A549 (cell line): ENCODE results near the gene COPG1. TPM values are rescaled to one million over a fixed set of nuclear protein-coding genes. Genes with fewer than 3 reads are reported as not detected.
A peak's percentile ranks its signal among the peaks of the same experiment; 100 is the strongest.

ENCODE experiments used
- ATAC-seq, 2 experiments: fragments of 200-7000 bp in 1 of 2; fragments of >200 bp in 1 of 2; cut with Nextera tagmentation in 1 of 2; cut with Tn5 transposase in 1 of 2; 3 replicates each; pipeline versions ENCODE4 v1.8.0 to v1.9.1; 2018 to 2020; ENCODE audit warnings: mild to moderate bottlenecking in 1 of 2, moderate library complexity in 1 of 2
- CTCF ChIA-PET: fragments of 300-600 bp; sonication (Branson Sonifier 250); formaldehyde crosslinking; extraction: SDS; loops from one replicate; lab custom pipeline; 2021; ENCODE audit warnings: antibody characterized with exemption, inconsistent platforms; lab: Yijun Ruan, JAX
- POLR2A ChIA-PET: fragments of 350-600 bp; formaldehyde crosslinking; extraction: SDS; loops from one replicate; lab custom pipeline; 2021; ENCODE audit warnings: antibody characterized with exemption, inconsistent platforms; lab: Yijun Ruan, JAX
- DNase-seq, 2 experiments: peaks; one replicate each; pipeline versions ENCODE4 v3.0.0 to v3.0.0-alpha.2; 2011 to 2016; ENCODE audit warnings: low read depth in 1 of 2, low spot score in 1 of 2
- FAIRE-seq: peaks from 2 replicates; lab custom pipeline; 2011; peaks lifted over from hg19 to GRCh38; lab: Jason Lieb, UNC
- H3K27ac ChIP-seq, 2 experiments: fragments of >200 bp; sonication (Bioruptor Twin); formaldehyde crosslinking; 3 replicates each; pipeline ENCODE4 v1.5.1; 2016 to 2017
- H3K4me1 ChIP-seq: fragments of >200 bp; sonication (Bioruptor Twin); formaldehyde crosslinking; 3 replicates; pipeline ENCODE4 v1.6.1; 2016
- H3K4me2 ChIP-seq: fragments of >200 bp; sonication (Bioruptor Twin); formaldehyde crosslinking; 3 replicates; pipeline ENCODE4 v1.6.1; 2016
- H3K4me3 ChIP-seq: fragments of >200 bp; sonication (Bioruptor Twin); formaldehyde crosslinking; 3 replicates; pipeline ENCODE4 v1.5.1; 2016
- H3K9me3 ChIP-seq: fragments of >200 bp; sonication (Bioruptor Twin); formaldehyde crosslinking; 3 replicates; pipeline ENCODE4 v1.6.1; 2016
- ATOH8 ChIP-seq: fragments of 250-450 bp; sonication (Bioruptor Pico); IDR thresholded peaks from 2 replicates; pipeline ENCODE4 v1.5.0; 2020; ENCODE audit warnings: low read depth, mild to moderate bottlenecking, moderate library complexity
- BHLHE40 ChIP-seq: IDR thresholded peaks from 2 replicates; pipeline ENCODE4 v1.6.1; 2012; ENCODE audit warnings: low read depth, low read length, inconsistent platforms
- EHF ChIP-seq: fragments of 250-450 bp; sonication (Bioruptor Pico); IDR thresholded peaks from 2 replicates; pipeline ENCODE4 v1.5.0; 2020; ENCODE audit warnings: mild to moderate bottlenecking
- FOSL2 ChIP-seq, 2 experiments: fragments of 450-650 bp in 1 of 2; fragments of >200 bp in 1 of 2; sonication (Bioruptor Twin) in 1 of 2; formaldehyde crosslinking; IDR thresholded peaks; 2 replicates each; pipeline versions ENCODE4 v1.5.0 to v1.6.1; 2016 to 2020; ENCODE audit warnings: mild to moderate bottlenecking in 1 of 2, moderate library complexity in 1 of 2
- HDAC2 ChIP-seq: fragments of 200-600 bp; sonication (generic); IDR thresholded peaks from 2 replicates; pipeline ENCODE4 v1.6.1; 2016
- HEYL ChIP-seq: fragments of 250-450 bp; sonication (Bioruptor Pico); IDR thresholded peaks from 2 replicates; pipeline ENCODE4 v1.8.0; 2021; ENCODE audit warnings: mild to moderate bottlenecking, moderate library complexity
- HOXB13 ChIP-seq: fragments of 250-450 bp; sonication (Bioruptor Pico); IDR thresholded peaks from 2 replicates; pipeline ENCODE4 v1.5.0; 2020; ENCODE audit warnings: low read depth, mild to moderate bottlenecking, moderate library complexity
- JUN ChIP-seq, 2 experiments: fragments of >200 bp; sonication (Bioruptor Twin); formaldehyde crosslinking; IDR thresholded peaks; 2 replicates in 1 of 2; 3 replicates in 1 of 2; pipeline ENCODE4 v1.6.1; 2016 to 2017
- JUNB ChIP-seq: fragments of >200 bp; sonication (Bioruptor Twin); formaldehyde crosslinking; IDR thresholded peaks from 2 replicates; pipeline ENCODE4 v1.6.1; 2016
- KDM5A ChIP-seq: fragments of 200-600 bp; sonication (generic); IDR thresholded peaks from 2 replicates; pipeline ENCODE4 v1.6.1; 2016; ENCODE audit warnings: antibody characterized with exemption, mild to moderate bottlenecking
- PHF8 ChIP-seq: fragments of 200-600 bp; sonication (generic); IDR thresholded peaks from 2 replicates; pipeline ENCODE4 v1.6.1; 2016; ENCODE audit warnings: low read depth, mild to moderate bottlenecking, antibody characterized with exemption, moderate library complexity, borderline replicate concordance
- POLR2A ChIP-seq: IDR thresholded peaks from 2 replicates; pipeline ENCODE4 v1.6.1; 2012; ENCODE audit warnings: mild to moderate bottlenecking, low read length
- SMC3 ChIP-seq: fragments of >200 bp; sonication (Bioruptor Twin); formaldehyde crosslinking; IDR thresholded peaks from 3 replicates; pipeline ENCODE4 v1.6.1; 2018; ENCODE audit warnings: inconsistent platforms
- ZC3H11A ChIP-seq: fragments of 450-650 bp; IDR thresholded peaks from 2 replicates; pipeline ENCODE4 v1.6.1; 2014; ENCODE audit warnings: antibody characterized with exemption, mild to moderate bottlenecking
- ZNF302 ChIP-seq: fragments of 250-450 bp; sonication (Bioruptor Pico); IDR thresholded peaks from 2 replicates; pipeline ENCODE4 v1.9.0; 2021; ENCODE audit warnings: inconsistent platforms, mild to moderate bottlenecking, moderate library complexity
- WGBS: methylation state at CpG from one replicate; pipeline ENCODE4 v1.1.6; 2017; ENCODE audit errors: missing lambda C conversion rate; 5-methylcytosine and 5-hydroxymethylcytosine counted together
- polyA plus RNA-seq, 4 experiments: library from polyadenylated mRNA; depleted of rRNA in 3 of 4; stranded (reverse); fragments of >200 nt; fragmentation: RNase III in 1 of 4; extraction: RNeasy Plus Mini Kit Qiagen cat#74134 plus additional on column Dnase treatment in 1 of 4; gene quantifications; 2 replicates in 3 of 4; 3 replicates in 1 of 4; pipeline ENCODE4 v1.2.3, GENCODE V29; 2011 to 2017
- TF ChIP-seq, protein P1 (sequence below): IDR thresholded peaks from 2 replicates; pipeline ENCODE4 v1.6.1; 2012; ENCODE audit warnings: low read depth, borderline replicate concordance
- TF ChIP-seq, protein P2 (sequence below): fragments of 450-650 bp; IDR thresholded peaks from 2 replicates; pipeline ENCODE4 v1.6.1; 2014; ENCODE audit warnings: antibody characterized with exemption

The COPG1 gene
- polyA plus RNA-seq, 2 of the 4 experiments (the other 2 are of a cell fraction): 80.6 to 90.2 TPM

GRCh38 chr3:129278966-129279906 lies 29.8 kb downstream of the COPG1 start:
- CTCF ChIA-PET: interaction anchor here (1.0 to 1.3 kb wide), 3 partner anchors 37 to 309 kb away, joined by 4 to 5 read pairs (median 4); a partner anchor contains a TSS
- TF ChIP-seq PHF8 (peak; percentile 72), POLR2A (peak; percentile 35; the same call in 1 of the 2 replicates), JUN (IDR thresholded peaks at IDR 0.05) (peak in 1 of 2 experiments; percentile 45; a peak in 1 of 5 replicates), SMC3 (no peak)
- no peak for FAIRE-seq
- no peaks in the 10 kb centered on the region for H3K9me3 ChIP-seq
- H3K4me1 ChIP-seq: peaks cover 22% of the 10 kb centered on the region
- H3K27ac ChIP-seq: peak overlapping the region; percentile 85 to 100
- DNase-seq: peak; percentile 22 to 56
- POLR2A ChIA-PET: interaction anchor here (0.6 to 1.8 kb wide), 3 partner anchors 18 to 38 kb away, joined by 3 to 4 read pairs (median 3); a partner anchor contains a TSS
- 1% methylated on average over 19 of the region's 82 CpGs for WGBS
- H3K4me2 ChIP-seq: peak overlapping the region; percentile 74
- H3K4me3 ChIP-seq: peak overlapping the region; percentile 70
- ATAC-seq: peak; percentile 62 to 73

DNA sequence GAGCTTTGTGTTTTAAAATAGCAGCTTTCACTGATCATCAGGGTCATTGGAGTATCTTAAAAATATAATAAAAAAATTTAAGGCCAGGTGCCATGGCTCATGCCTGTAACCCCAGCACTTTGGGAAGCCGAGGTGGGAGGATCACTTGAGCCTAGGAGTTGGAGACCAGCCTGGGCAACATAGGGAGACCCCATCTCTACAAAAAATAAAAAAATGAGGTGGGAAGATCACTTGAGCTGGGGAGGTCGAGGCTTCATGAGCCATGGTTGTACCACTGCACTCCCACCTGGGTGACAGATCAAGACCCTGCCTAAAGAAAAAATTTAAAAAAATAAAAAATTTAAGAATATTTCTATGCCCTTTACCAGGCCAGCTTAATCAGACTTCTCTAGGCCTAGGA lies 30.8 kb downstream of the COPG1 start:
- DNase-seq (no peak), ATAC-seq (no peak), FAIRE-seq (no peak)
- CTCF ChIA-PET: interaction anchor here (1.0 to 1.3 kb wide), 2 partner anchors 309 to 310 kb away, joined by 4 read pairs; no protein-coding TSS in a partner anchor
- H3K27ac ChIP-seq: peak overlapping the region in 1 of 2 experiments; percentile 100; a peak in 3 of 6 replicates
- 91% methylated on average over 2 of the region's 2 CpGs for WGBS
- H3K4me1 ChIP-seq: peaks cover 22% of the 10 kb centered on the region
- POLR2A ChIA-PET: interaction anchor here (1.8 kb wide), 1 partner anchor 37 kb away, joined by 4 read pairs; no protein-coding TSS in a partner anchor
- peak overlapping the region; percentile 70; the same call in 2 of the 3 replicates for H3K4me3 ChIP-seq
- peak overlapping the region; percentile 74 for H3K4me2 ChIP-seq
- no peaks in the 10 kb centered on the region for H3K9me3 ChIP-seq
- TF ChIP-seq JUNB: no peak
- no peak for TF ChIP-seq EHF (CRISPR knock-in tag)
- no peak for TF ChIP-seq ZC3H11A
- TF ChIP-seq JUN (IDR thresholded peaks at IDR 0.05): no peak
- TF ChIP-seq HOXB13 (CRISPR knock-in tag): no peak
- TF ChIP-seq, protein P1, sequence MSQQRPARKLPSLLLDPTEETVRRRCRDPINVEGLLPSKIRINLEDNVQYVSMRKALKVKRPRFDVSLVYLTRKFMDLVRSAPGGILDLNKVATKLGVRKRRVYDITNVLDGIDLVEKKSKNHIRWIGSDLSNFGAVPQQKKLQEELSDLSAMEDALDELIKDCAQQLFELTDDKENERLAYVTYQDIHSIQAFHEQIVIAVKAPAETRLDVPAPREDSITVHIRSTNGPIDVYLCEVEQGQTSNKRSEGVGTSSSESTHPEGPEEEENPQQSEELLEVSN: no peak
- no peak for TF ChIP-seq HDAC2
- TF ChIP-seq, protein P2, sequence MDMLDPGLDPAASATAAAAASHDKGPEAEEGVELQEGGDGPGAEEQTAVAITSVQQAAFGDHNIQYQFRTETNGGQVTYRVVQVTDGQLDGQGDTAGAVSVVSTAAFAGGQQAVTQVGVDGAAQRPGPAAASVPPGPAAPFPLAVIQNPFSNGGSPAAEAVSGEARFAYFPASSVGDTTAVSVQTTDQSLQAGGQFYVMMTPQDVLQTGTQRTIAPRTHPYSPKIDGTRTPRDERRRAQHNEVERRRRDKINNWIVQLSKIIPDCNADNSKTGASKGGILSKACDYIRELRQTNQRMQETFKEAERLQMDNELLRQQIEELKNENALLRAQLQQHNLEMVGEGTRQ: no peak
- TF ChIP-seq, all 56 proteins: peak for 0

DNA sequence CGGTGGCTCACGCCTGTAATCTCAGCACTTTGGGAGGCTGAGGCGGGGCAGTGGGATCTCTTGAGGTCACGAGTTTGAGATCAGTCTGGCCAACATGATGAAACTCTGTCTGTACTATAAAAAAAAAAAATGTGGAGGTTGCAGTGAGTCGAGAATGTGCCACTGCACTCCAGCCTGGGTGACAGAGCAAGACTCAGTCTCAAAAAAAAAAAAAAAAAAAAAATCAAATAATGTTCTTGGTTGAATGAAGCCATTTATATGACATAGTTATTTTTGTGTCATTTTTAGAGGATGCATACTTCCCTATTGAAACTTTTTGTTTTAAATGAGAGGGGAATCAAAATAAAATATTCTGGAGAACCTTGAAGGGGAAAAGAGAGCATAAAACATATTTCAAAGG lies 32.3 kb downstream of the COPG1 start:
- 86% methylated on average over 5 of the region's 5 CpGs for WGBS
- ATAC-seq (no peak), DNase-seq (no peak), FAIRE-seq (no peak)
- no peaks in the 10 kb centered on the region for H3K9me3 ChIP-seq
- ChIA-PET POLR2A (no interaction called here), CTCF (no interaction called here)
- peaks cover 22% of the 10 kb centered on the region for H3K4me1 ChIP-seq
- H3K4me3 ChIP-seq: no peak overlapping the region
- H3K4me2 ChIP-seq: no peak overlapping the region
- TF ChIP-seq ATOH8 (CRISPR knock-in tag) (no peak), EHF (CRISPR knock-in tag) (no peak), FOSL2 (IDR thresholded peaks at IDR 0.05) (no peak), FOSL2 (CRISPR knock-in tag; IDR thresholded peaks at IDR 0.05) (no peak), BHLHE40 (no peak), ZC3H11A (no peak)
- no peak overlapping the region for H3K27ac ChIP-seq

- no peak for FAIRE-seq
- 73% methylated on average over 6 of the region's 6 CpGs for WGBS
- no peak for TF ChIP-seq ZNF302 (CRISPR knock-in tag)
- TF ChIP-seq HEYL (CRISPR knock-in tag): no peak
- TF ChIP-seq KDM5A: no peak
- TF ChIP-seq HDAC2: no peak
- no peak for TF ChIP-seq SMC3
- Histone ChIP-seq H3K4me3 (no peak overlapping the region), H3K9me3 (no peaks in the 10 kb centered on the region), H3K4me2 (no peak overlapping the region), H3K4me1 (peaks cover 19% of the 10 kb centered on the region), H3K27ac (no peak overlapping the region)
- ATAC-seq: no peak
- CTCF ChIA-PET: interaction anchor here (1.7 kb wide), 1 partner anchor 33 kb away, joined by 4 read pairs; a partner anchor contains a TSS
- no peak for DNase-seq
- POLR2A ChIA-PET: no interaction called here
Measured at GRCh38 chr3:129282727-129283327, 33.4 kb downstream of the COPG1 start.
